GM21529 (cell line): Measurements from ENCODE around the gene SLC20A1.
"Not testable (repeated sequence)": the region's sequence is repeated elsewhere in the genome, so short reads cannot be mapped to it uniquely, and the experiment has no call there.

Experiments
- ATAC-seq: cut with Tn5 transposase; IDR thresholded peaks from one replicate; pipeline ENCODE4 v1.9.1; 2021; ENCODE audit not compliant: unreplicated experiment

The SLC20A1 gene

GRCh38 chr2:112706947-112707346 lies 61.2 kb downstream of the SLC20A1 start:
- not testable (repeated sequence) for ATAC-seq

- no peak for ATAC-seq
Measured at GRCh38 chr2:112708968-112709367, 63.2 kb downstream of the SLC20A1 start.

- ATAC-seq: no peak
Measured at GRCh38 chr2:112709703-112710102, 64.0 kb downstream of the SLC20A1 start.

GRCh38 chr2:112710956-112711750 lies 65.4 kb downstream of the SLC20A1 start:
- no peak for ATAC-seq

GRCh38 chr2:112712465-112712864 lies 66.7 kb downstream of the SLC20A1 start:
- no peak for ATAC-seq

GRCh38 chr2:112712903-112713584 lies 67.3 kb downstream of the SLC20A1 start:
- ATAC-seq: no peak
